ENCODE results near the gene ABCB8. TPM values are rescaled to one million over a fixed set of nuclear protein-coding genes. Genes with fewer than 3 reads are reported as not detected.

The ABCB8 gene
- total RNA-seq, 1 donor from 2014 or later = 57.1 TPM

- Mint-ChIP-seq H3K4me1 (ENCODE audit: low read depth, unreplicated experiment) (peaks cover 21% of the 10 kb centered on the region), H3K9me3 (ENCODE audit: unreplicated experiment) (peaks cover 37% of the 10 kb centered on the region), H3K4me3 (ENCODE audit: unreplicated experiment) (peak within 1 kb of the TSS; percentile 87), H3K36me3 (ENCODE audit: unreplicated experiment) (peaks cover 5% of the 10 kb centered on the region), H3K27me3 (ENCODE audit: unreplicated experiment) (peaks cover 35% of the 10 kb centered on the region), H3K27ac (ENCODE audit: unreplicated experiment) (peak within 1 kb of the TSS; percentile 93)
- no peak for TF ChIP-seq CTCF (IDR thresholded peaks at IDR 0.05; ENCODE audit: partially characterized antibody, unreplicated experiment)
- peak; percentile 95 for DNase-seq
These were observed 57.7 kb downstream of the ABCB8 start, which contains the start of gene AGAP3 for GRCh38 chr7:151085691-151086620. TSS of gene AGAP3 (plus strand) at chr7:151086475. CDS start at chr7:151086742, 267 bp downstream.

- TF ChIP-seq CTCF (IDR thresholded peaks at IDR 0.05; ENCODE audit: partially characterized antibody, unreplicated experiment) = no peak
- Mint-ChIP-seq H3K9me3 (ENCODE audit: unreplicated experiment) (peaks cover 38% of the 10 kb centered on the region), H3K36me3 (ENCODE audit: unreplicated experiment) (peaks cover 5% of the 10 kb centered on the region), H3K27me3 (ENCODE audit: unreplicated experiment) (peaks cover 42% of the 10 kb centered on the region), H3K4me3 (ENCODE audit: unreplicated experiment) (peak overlapping the region; percentile 87), H3K27ac (ENCODE audit: unreplicated experiment) (peak overlapping the region; percentile 91), H3K4me1 (ENCODE audit: low read depth, unreplicated experiment) (peaks cover 29% of the 10 kb centered on the region)
- DNase-seq = peak; percentile 57
These were observed 58.6 kb downstream of the ABCB8 start for GRCh38 chr7:151086802-151087244.

GRCh38 chr7:151087245-151088018 is 59.2 kb downstream of the ABCB8 start:
- Mint-ChIP-seq H3K36me3 (ENCODE audit: unreplicated experiment) (peaks cover 5% of the 10 kb centered on the region), H3K27me3 (ENCODE audit: unreplicated experiment) (peaks cover 40% of the 10 kb centered on the region), H3K27ac (ENCODE audit: unreplicated experiment) (peak overlapping the region; percentile 100), H3K4me1 (ENCODE audit: low read depth, unreplicated experiment) (peaks cover 33% of the 10 kb centered on the region), H3K9me3 (ENCODE audit: unreplicated experiment) (peaks cover 41% of the 10 kb centered on the region), H3K4me3 (ENCODE audit: unreplicated experiment) (peak overlapping the region; percentile 98)
- TF ChIP-seq CTCF (IDR thresholded peaks at IDR 0.05; ENCODE audit: partially characterized antibody, unreplicated experiment) = no peak
- DNase-seq = peak; percentile 61

GRCh38 chr7:151088019-151088855 is 60.0 kb downstream of the ABCB8 start:
- Mint-ChIP-seq H3K27ac (ENCODE audit: unreplicated experiment) (peak overlapping the region; percentile 100), H3K4me1 (ENCODE audit: low read depth, unreplicated experiment) (peaks cover 34% of the 10 kb centered on the region), H3K9me3 (ENCODE audit: unreplicated experiment) (peaks cover 39% of the 10 kb centered on the region), H3K36me3 (ENCODE audit: unreplicated experiment) (peaks cover 5% of the 10 kb centered on the region), H3K4me3 (ENCODE audit: unreplicated experiment) (peak overlapping the region; percentile 98), H3K27me3 (ENCODE audit: unreplicated experiment) (peaks cover 40% of the 10 kb centered on the region)
- no peak for TF ChIP-seq CTCF (IDR thresholded peaks at IDR 0.05; ENCODE audit: partially characterized antibody, unreplicated experiment)
- DNase-seq = no peak

All from glutamatergic neuron (in vitro differentiated cells).